Hepatocyte (in vitro differentiated cells): ENCODE results near the gene CADPS2. TPM values are rescaled to one million over a fixed set of nuclear protein-coding genes. Genes with fewer than 3 reads are reported as not detected.

Experiments used
- DNase-seq: peaks from one replicate; pipeline ENCODE4 v3.0.0-alpha.2; 2016; ENCODE audit warnings: low spot score
- H2AFZ ChIP-seq: fragments of 200-600 bp; sonication (generic); 2 replicates; pipeline ENCODE4 v1.6.0; 2016; ENCODE audit warnings: antibody characterized with exemption, mild to moderate bottlenecking
- H3K27ac ChIP-seq: fragments of 200-600 bp; sonication (generic); 2 replicates; pipeline ENCODE4 v1.5.1; 2016; ENCODE audit warnings: mild to moderate bottlenecking
- H3K27me3 ChIP-seq: fragments of 200-600 bp; sonication (generic); 2 replicates; pipeline ENCODE4 v1.6.1; 2016
- H3K36me3 ChIP-seq: fragments of 200-600 bp; sonication (generic); replicated peaks from 2 replicates; pipeline ENCODE4 v1.5.1; 2016; ENCODE audit warnings: low read depth; ENCODE audit not compliant: insufficient read depth
- H3K4me1 ChIP-seq: fragments of 200-600 bp; sonication (generic); 2 replicates; pipeline ENCODE4 v1.5.1; 2016; ENCODE audit warnings: mild to moderate bottlenecking, moderate library complexity; ENCODE audit not compliant: insufficient read depth
- H3K4me2 ChIP-seq: fragments of 200-600 bp; sonication (generic); 2 replicates; pipeline ENCODE4 v1.6.0; 2016
- H3K4me3 ChIP-seq: fragments of 200-600 bp; sonication (generic); 2 replicates; pipeline ENCODE4 v1.5.1; 2016; ENCODE audit warnings: mild to moderate bottlenecking
- H3K79me2 ChIP-seq: fragments of 200-600 bp; sonication (generic); 2 replicates; pipeline ENCODE4 v1.6.0; 2017; ENCODE audit warnings: mild to moderate bottlenecking
- H3K9me2 ChIP-seq: fragments of 200-600 bp; sonication (generic); replicated peaks from 2 replicates; pipeline ENCODE4 v1.6.0; 2017; ENCODE audit warnings: mild to moderate bottlenecking; ENCODE audit not compliant: insufficient read depth
- H3K9me3 ChIP-seq: fragments of 200-600 bp; sonication (generic); 2 replicates; pipeline ENCODE4 v1.5.1; 2016; ENCODE audit warnings: low read depth, mild to moderate bottlenecking
- H4K20me1 ChIP-seq: fragments of 200-600 bp; sonication (generic); 2 replicates; pipeline ENCODE4 v1.6.0; 2016; ENCODE audit warnings: mild to moderate bottlenecking; ENCODE audit not compliant: insufficient read depth, poor library complexity, severe bottlenecking
- CTCF ChIP-seq: fragments of 200-600 bp; sonication (generic); IDR thresholded peaks from 2 replicates; pipeline ENCODE4 v1.5.1; 2016; ENCODE audit warnings: antibody characterized with exemption, mild to moderate bottlenecking; ENCODE audit not compliant: poor library complexity
- EZH2 ChIP-seq: fragments of 200-600 bp; sonication (generic); IDR thresholded peaks from 2 replicates; pipeline ENCODE4 v1.6.1; 2016; ENCODE audit warnings: antibody characterized with exemption, mild to moderate bottlenecking, borderline replicate concordance
- EZH2phosphoT487 ChIP-seq: fragments of 200-600 bp; sonication (generic); IDR thresholded peaks from one replicate; pipeline ENCODE4 v1.6.1; 2018; ENCODE audit warnings: antibody characterized with exemption, mild to moderate bottlenecking, low read depth, moderate library complexity; ENCODE audit not compliant: unreplicated experiment, severe bottlenecking
- WGBS: methylation state at CpG from one replicate; pipeline ENCODE4 v1.1.6; 2016; ENCODE audit warnings: low lambda C conversion rate; ENCODE audit errors: missing lambda C conversion rate; 5-methylcytosine and 5-hydroxymethylcytosine counted together
- polyA plus RNA-seq: library from polyadenylated mRNA; unstranded; fragments of >200 nt; fragmentation: Nextera tagmentation; extraction: Ambion mirVana; gene quantifications from 2 replicates; pipeline ENCODE4 v1.2.1, GENCODE V29; 2016
- total RNA-seq: library from RNA; depleted of rRNA; stranded (reverse); fragments of >200 nt; gene quantifications from 2 replicates; pipeline ENCODE4 v1.2.3, GENCODE V29; 2014

The CADPS2 gene
- total and polyA plus RNA-seq, 2 experiments from 2014 or later: 15.7 to 37.4 TPM

GRCh38 chr7:122413339-122413738 is 472.9 kb downstream of the CADPS2 start:
- H3K79me2 ChIP-seq: no peaks in the 10 kb centered on the region

DNA sequence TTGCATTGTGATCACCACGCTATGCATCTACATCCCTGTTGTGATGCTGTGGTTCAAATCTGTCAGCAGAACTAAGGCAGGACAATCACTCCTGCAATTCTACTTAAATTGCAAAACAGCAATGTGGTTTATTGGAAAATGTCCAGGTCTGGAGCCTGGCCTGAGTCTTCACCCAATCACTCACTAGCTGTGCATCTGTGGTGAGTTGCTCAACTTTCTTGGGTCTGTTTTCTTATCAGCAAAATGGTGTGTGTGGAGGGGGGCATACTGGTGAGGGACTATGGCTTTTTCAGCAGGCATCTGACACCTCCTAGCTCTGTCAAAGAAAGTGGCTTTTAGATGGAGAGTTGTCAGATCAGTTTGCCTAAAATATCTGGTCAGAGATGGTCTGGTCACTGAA is 473.4 kb downstream of the CADPS2 start:
- Histone ChIP-seq H3K27ac (no peak overlapping the region), H2AFZ (no peak overlapping the region), H3K79me2 (no peaks in the 10 kb centered on the region), H3K36me3 (no peaks in the 10 kb centered on the region), H3K4me2 (no peak overlapping the region), H4K20me1 (no peaks in the 10 kb centered on the region), H3K4me3 (no peak overlapping the region), H3K9me3 (no peaks in the 10 kb centered on the region), H3K9me2 (no peaks in the 10 kb centered on the region), H3K27me3 (no peaks in the 10 kb centered on the region), H3K4me1 (no peaks in the 10 kb centered on the region)
- no peak for TF ChIP-seq CTCF
- DNase-seq: peak; percentile 50
- 56% methylated on average over 1 of the region's 1 CpG for WGBS

More at GRCh38 chr7:122413339-122413738, 472.9 kb downstream of the CADPS2 start:
- Histone ChIP-seq H2AFZ (no peak overlapping the region), H3K4me2 (no peak overlapping the region), H3K27ac (no peak overlapping the region), H3K4me1 (no peaks in the 10 kb centered on the region), H3K36me3 (no peaks in the 10 kb centered on the region), H3K4me3 (no peak overlapping the region), H3K9me3 (no peaks in the 10 kb centered on the region), H3K27me3 (no peaks in the 10 kb centered on the region), H3K9me2 (no peaks in the 10 kb centered on the region), H4K20me1 (no peaks in the 10 kb centered on the region)
- no peak for DNase-seq
- WGBS: 89% methylated on average over 1 of the region's 1 CpG
- TF ChIP-seq EZH2 (no peak), EZH2phosphoT487 (no peak), CTCF (no peak)

DNA sequence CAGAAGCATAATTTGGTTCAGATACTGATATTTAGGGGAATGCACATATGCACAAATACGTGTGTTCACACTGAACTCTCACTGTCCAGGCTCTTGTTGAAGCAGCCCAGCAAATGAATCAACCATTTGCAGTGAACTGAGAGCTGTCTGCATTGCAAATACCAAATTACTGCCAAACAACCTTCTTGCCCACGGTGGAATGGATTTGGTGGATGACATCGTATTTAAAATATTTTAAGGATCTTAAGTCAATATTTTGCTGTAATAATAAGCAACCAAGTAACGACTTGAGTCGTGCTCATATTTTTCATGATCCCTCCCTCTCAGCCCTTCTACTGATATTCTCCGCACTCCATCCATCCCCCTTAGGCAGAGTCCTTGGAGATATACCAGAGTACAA is 473.8 kb downstream of the CADPS2 start:
- H3K27me3 ChIP-seq: no peaks in the 10 kb centered on the region
- no peak overlapping the region for H3K27ac ChIP-seq
- 72% methylated on average over 6 of the region's 6 CpGs for WGBS
- no peaks in the 10 kb centered on the region for H3K9me2 ChIP-seq
- no peaks in the 10 kb centered on the region for H3K9me3 ChIP-seq
- no peaks in the 10 kb centered on the region for H4K20me1 ChIP-seq
- TF ChIP-seq CTCF (no peak), EZH2phosphoT487 (no peak), EZH2 (no peak)
- DNase-seq: no peak
- no peak overlapping the region for H3K4me3 ChIP-seq
- no peak overlapping the region for H2AFZ ChIP-seq
- H3K36me3 ChIP-seq: no peaks in the 10 kb centered on the region
- H3K4me2 ChIP-seq: no peak overlapping the region
- no peaks in the 10 kb centered on the region for H3K79me2 ChIP-seq
- H3K4me1 ChIP-seq: no peaks in the 10 kb centered on the region

DNA sequence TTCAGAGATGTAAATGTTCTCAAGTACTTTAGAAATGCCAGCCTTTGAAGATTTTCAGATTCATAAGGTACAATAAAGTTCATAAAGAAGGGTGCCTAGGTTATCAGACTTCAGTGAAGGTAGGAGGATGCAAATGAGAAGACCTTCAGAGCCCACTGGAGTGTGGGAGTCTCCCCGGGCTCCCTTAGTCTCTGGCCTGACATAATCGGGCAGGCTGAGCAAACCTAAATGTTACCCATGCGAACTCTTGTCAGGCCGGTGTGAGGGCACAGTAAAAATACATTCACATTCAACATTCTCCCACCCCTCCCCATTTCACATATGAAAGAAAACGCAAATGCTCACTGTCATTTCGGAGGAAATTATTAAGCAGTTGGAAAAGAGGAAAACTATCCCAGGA is 479.1 kb downstream of the CADPS2 start:
- no peak overlapping the region for H3K4me2 ChIP-seq
- TF ChIP-seq CTCF (no peak), EZH2phosphoT487 (no peak), EZH2 (no peak)
- H3K9me3 ChIP-seq: no peaks in the 10 kb centered on the region
- no peaks in the 10 kb centered on the region for H3K36me3 ChIP-seq
- no peak overlapping the region for H3K4me3 ChIP-seq
- no peaks in the 10 kb centered on the region for H3K27me3 ChIP-seq
- no peak overlapping the region for H2AFZ ChIP-seq
- H3K4me1 ChIP-seq: no peaks in the 10 kb centered on the region
- H4K20me1 ChIP-seq: no peaks in the 10 kb centered on the region
- no peaks in the 10 kb centered on the region for H3K9me2 ChIP-seq
- no peaks in the 10 kb centered on the region for H3K79me2 ChIP-seq
- no peak overlapping the region for H3K27ac ChIP-seq
- WGBS: 87% methylated on average over 6 of the region's 6 CpGs
- no peak for DNase-seq
